ENCODE data around the gene RDH14.

The RDH14 gene

GRCh38 chr2:18560031-18560796 is at the start of gene RDH14:
Gene RDH14, minus strand, starts transcription at chr2:18560653. Its CDS starts 81 bp downstream, at chr2:18560572.
- peak; percentile 95 for DNase-seq

GRCh38 chr2:18610090-18610489 is 49.6 kb upstream of the RDH14 start:
- DNase-seq: no peak

GRCh38 chr2:18605115-18605514 is 44.7 kb upstream of the RDH14 start:
- DNase-seq: no peak

GRCh38 chr2:18604531-18604885 is 44.1 kb upstream of the RDH14 start:
- DNase-seq: no peak

GRCh38 chr2:18603854-18604530 is 43.5 kb upstream of the RDH14 start:
- DNase-seq: no peak

GRCh38 chr2:18602298-18602697 is 41.8 kb upstream of the RDH14 start:
- DNase-seq: no peak

- no peak for DNase-seq
These were observed 39.8 kb upstream of the RDH14 start for GRCh38 chr2:18600255-18600613.

- no peak for DNase-seq
These were observed 39.2 kb upstream of the RDH14 start for GRCh38 chr2:18599509-18600254.

- no peak for DNase-seq
These were observed 38.5 kb upstream of the RDH14 start for GRCh38 chr2:18598848-18599484.

- DNase-seq: no peak
These were observed 37.2 kb upstream of the RDH14 start for GRCh38 chr2:18597618-18598017.

- DNase-seq: no peak
These were observed 36.5 kb upstream of the RDH14 start for GRCh38 chr2:18596993-18597392.

GRCh38 chr2:18593496-18593895 is 33.0 kb upstream of the RDH14 start:
- no peak for DNase-seq

- no peak for DNase-seq
These were observed 31.9 kb upstream of the RDH14 start for GRCh38 chr2:18592372-18592771.

GRCh38 chr2:18589354-18589753 is 28.9 kb upstream of the RDH14 start, which contains the start of gene NT5C1B:
Gene NT5C1B, minus strand, starts transcription at chr2:18589569. Its CDS starts 101 bp downstream, at chr2:18589468.
- DNase-seq: no peak

GRCh38 chr2:18588802-18589201 is 28.3 kb upstream of the RDH14 start:
- DNase-seq: no peak

- DNase-seq: no peak
These were observed 27.6 kb upstream of the RDH14 start for GRCh38 chr2:18588049-18588448.

GRCh38 chr2:18585526-18585925 is 25.1 kb upstream of the RDH14 start:
- no peak for DNase-seq

GRCh38 chr2:18584608-18584954 is 24.1 kb upstream of the RDH14 start:
- no peak for DNase-seq

- no peak for DNase-seq
These were observed 23.6 kb upstream of the RDH14 start for GRCh38 chr2:18583905-18584607.

- DNase-seq: no peak
These were observed 20.2 kb upstream of the RDH14 start for GRCh38 chr2:18580606-18581005.

- DNase-seq: no peak
These were observed 17.6 kb upstream of the RDH14 start for GRCh38 chr2:18578033-18578432.

GRCh38 chr2:18566145-18566769 is 5.8 kb upstream of the RDH14 start:
- DNase-seq: no peak

GRCh38 chr2:18560797-18561085 is 288 bp upstream of the RDH14 start:
- no peak for DNase-seq
